ENCODE measurements around the gene TMEM131.

DNA sequence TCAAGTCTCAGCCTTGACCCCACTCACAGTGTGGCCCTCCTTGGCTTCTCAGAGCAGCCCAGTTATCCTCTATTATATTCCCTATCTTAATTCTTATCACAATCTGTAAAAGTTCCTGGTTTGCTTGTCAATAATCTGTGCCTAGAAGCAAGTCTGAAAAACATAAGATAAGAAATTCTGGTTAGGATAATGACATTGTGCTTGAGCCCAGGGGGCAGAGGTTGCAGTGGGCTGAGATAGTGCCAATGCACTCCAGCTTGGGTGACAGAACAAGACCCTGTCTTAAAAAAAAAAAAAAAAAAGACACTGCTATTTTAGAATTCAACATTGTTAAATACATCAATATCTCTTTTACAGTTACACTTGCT, 63.9 kb downstream of the TMEM131 start:
- TF ChIP-seq, protein P1, sequence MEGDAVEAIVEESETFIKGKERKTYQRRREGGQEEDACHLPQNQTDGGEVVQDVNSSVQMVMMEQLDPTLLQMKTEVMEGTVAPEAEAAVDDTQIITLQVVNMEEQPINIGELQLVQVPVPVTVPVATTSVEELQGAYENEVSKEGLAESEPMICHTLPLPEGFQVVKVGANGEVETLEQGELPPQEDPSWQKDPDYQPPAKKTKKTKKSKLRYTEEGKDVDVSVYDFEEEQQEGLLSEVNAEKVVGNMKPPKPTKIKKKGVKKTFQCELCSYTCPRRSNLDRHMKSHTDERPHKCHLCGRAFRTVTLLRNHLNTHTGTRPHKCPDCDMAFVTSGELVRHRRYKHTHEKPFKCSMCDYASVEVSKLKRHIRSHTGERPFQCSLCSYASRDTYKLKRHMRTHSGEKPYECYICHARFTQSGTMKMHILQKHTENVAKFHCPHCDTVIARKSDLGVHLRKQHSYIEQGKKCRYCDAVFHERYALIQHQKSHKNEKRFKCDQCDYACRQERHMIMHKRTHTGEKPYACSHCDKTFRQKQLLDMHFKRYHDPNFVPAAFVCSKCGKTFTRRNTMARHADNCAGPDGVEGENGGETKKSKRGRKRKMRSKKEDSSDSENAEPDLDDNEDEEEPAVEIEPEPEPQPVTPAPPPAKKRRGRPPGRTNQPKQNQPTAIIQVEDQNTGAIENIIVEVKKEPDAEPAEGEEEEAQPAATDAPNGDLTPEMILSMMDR (IDR thresholded peaks at IDR 0.05; ENCODE audit: insufficient read depth, low read depth, low read length): no peak
- TF ChIP-seq EZH2 (IDR thresholded peaks at IDR 0.05; ENCODE audit: insufficient read depth, low read length): no peak

Data from astrocyte (in vitro differentiated cells and primary cell).